NOMO-1 treated with DMSO at 0.1 percent for 48 hours (cell line): ENCODE results near the gene RHEB.

Experiments
- DNase-seq: peaks from one replicate; lab custom pipeline; 2025; ENCODE audit not compliant: unreplicated experiment; lab: John Stamatoyannopoulos, UW

Gene RHEB

DNA sequence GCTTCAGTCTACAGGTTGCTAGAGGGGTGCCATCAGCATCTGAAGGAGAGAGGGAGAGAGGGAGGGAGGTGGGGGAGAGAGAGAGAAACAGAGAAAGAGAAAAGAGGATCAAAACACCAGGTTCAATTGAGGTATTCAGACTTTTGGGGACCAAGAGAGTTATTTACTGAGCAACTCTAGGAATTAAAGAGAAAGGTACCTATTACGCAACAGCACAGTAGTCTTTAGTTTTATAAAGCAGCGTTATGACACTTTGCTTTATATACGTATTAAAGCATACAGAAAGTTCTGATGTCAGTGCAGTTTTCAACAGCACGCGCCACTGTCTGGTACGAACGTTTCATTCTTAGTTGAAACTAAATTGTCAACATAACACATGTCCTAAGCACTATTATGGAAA lies 41.8 kb downstream of the RHEB start:
- DNase-seq = no peak

DNA sequence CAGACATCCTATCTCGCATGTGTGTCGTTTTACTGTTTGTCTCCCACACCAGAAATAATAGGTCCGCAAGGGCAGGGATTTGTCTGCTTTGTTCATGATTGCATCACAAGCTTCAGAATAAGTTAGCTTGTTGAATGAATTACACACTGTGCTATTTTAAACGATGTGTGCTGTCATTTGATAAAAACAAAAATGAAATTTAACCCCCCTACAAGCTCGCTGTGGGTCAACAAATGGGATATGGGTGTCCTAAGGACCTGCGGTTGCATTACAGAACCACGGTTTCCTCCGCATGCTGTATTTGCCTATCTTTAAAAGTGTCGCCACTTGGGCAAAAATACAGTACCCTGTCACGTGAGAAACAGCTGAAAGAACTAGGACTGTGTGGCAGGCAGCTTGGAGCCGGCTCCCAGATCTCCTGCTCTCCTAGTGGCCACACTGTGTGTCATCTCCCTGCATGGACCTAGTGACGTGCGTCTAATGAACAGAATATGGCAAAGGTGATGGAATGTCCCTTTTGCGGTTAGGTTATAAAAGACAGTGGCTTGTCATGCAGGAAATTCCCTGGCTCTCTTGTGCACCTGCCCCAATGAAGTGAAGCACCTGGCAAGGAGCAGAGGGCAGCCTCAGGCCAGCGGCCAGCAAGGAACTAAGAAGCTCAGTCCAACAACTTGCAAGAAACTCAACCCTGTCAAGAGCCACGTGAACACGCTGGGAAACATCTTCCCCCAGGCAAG lies 46.9 kb downstream of the RHEB start:
- no peak for DNase-seq

DNA sequence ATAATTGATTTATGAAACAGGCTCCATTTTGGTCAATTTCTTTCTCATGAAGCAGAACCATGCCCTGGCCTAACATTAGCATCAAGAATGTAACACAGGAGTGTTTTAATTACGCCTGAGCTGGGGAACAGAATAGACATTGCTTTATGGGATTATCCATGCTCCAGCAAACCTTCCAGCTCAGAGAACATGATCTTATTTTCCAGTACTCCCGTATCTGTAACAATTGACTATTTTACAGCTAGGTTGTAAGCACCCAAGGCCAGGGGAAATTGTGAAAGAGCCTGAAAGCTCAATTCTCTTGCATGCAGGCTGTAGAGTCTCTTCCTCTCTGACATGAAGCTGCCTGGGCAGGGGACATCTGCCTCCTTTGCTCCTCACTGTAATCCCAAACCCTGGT lies 49.0 kb downstream of the RHEB start:
- no peak for DNase-seq

DNA sequence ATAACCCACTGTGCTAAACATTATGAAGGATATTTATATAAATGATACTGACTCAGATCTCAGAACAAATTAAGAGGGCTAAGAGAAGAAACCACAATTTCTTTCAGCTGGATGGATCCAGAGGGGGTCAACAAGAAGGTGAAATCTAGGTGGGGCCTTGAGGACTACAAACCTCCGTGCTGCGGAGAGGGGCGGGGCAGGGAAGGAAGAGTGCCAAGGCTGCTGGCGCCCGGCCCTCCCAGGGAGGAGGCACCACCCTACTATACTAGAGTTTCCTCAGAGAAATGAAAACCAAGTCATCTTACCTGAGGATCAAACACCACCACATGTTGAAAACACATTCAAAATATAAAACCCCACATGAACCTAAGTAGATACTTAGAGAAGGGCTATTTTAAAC lies 50.4 kb downstream of the RHEB start:
- no peak for DNase-seq

DNA sequence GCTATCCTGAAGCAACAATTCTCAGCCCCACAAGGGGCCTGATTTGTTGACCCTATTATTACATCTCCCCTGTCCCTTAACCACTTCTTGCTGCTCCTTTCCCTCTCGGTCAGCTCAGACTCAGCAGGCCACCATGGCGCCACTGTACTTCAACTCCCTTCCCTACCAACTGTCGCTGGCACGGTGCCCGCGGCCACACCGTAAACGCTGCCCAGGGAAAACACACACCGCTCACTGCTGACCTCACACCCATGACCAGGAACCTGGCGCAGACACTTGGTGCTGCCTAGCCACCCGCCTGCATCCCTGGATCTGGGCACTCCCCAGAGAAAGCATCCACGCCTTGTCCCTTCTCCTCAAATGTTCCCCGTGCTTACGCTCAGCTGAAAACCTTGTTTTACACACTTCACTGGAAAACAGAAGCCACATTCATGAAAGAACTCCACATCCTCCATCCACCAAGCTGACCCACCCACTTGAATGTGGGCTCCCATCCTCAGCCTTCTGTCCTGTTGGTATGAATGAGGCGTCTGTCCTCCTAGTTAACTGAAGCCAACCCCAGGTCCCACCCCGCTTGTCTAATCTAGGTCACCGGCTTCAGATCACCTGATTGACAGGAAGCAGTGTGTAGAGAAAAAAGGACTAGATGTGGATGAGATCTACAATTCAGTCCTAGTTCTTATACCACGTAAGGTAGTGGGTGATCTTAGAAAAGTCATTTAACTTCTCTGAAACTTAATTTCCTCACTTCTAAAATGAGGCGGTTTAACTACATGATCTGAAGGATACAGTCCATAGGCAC lies 51.3 kb downstream of the RHEB start:
- no peak for DNase-seq

DNA sequence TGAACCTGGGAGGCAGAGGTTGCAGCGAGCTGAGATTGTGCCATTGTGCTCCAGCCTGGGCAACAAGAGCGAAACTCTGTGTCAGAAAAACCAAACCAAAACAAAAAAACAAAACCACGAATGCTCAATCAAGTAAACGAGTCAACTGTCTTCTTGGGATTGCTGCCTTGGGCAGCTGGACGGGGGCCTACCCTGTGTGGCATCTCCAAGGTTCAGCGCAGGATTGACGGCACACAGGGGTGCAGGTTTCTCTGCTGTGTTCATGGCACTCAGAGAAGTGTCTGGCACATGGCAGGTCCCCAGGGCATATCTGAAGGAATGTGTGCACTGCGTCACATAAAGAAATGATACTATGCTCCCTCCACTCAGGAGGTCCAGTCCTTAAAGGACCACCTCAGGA lies 54.5 kb downstream of the RHEB start:
- no peak for DNase-seq

DNA sequence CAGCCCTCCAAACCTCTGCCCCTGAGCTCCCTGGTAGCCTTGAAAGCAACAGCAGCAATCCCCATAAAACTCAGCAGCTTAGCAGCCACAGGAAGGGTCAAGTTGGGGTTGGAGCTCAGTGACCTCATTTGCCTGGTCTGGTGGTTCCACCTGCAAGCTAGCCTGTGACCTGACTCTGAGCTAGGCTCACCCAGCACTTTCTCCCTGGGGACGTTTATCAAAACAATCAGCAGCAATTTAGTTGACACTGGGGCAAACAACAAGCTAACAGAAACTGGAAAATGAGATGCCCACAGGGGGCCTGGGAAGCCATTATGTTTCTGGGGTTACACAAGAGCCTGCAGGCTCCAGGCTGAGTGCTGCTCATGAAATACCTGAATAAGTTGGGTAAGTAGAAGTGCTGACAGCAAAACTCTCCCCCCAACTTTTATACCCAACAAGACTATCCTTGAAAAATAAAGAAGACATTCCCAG lies 57.4 kb downstream of the RHEB start:
- no peak for DNase-seq

DNA sequence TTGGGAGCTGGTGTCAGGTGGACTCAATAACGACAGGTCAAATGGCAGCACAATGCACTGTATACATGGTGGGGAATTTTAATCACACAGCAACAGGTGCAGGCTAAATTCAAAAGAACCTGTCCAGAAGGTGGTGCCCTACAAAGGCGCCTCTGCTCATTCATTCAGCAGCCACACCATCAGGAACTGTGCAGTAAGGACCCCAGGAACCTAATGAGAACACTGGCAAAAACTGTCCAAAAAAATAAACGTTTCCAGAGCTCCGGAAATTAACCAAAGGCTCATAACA lies 57.8 kb downstream of the RHEB start:
- no peak for DNase-seq

DNA sequence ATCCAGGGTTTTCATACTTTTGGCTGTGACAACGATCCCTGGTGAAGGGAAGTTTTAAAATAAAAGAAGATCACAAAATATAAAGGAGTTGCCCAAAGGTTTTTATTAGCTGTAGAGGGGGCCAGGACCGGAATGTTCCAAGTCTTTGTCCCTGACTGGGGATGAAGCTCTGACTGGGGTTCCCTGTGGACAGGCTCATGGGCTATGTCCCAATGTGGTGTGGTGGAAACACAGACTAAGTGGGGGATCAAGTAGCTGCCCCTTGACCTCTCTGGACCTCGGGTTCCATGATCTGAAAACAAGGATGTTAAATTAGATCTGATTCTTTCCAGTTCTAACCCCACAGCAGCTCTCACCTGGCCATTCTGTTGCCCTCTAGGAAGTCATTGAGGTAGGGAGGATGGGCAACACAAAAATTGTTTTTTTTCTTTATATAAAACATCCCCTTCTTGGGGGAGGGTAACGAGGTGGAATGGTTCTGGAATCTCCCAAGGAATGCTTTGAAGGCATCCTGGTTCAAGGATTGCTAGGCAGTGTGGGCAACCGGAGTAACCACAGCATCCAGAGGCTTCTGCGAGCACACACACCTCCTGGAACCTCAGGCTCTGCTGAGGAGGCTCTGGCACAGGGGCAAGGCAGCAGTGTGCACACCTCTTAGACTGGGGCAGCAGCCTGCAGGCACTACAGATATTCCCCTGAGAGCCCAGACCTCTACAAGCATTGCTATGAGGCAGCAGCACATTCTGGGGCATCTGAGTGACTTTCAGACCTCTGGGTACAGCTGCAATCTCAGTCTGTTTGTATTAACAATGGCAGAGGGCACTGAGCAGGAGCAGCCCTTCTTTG lies 58.4 kb downstream of the RHEB start:
- no peak for DNase-seq

- DNase-seq = no peak
Measured at GRCh38 chr7:151460474-151460855, 59.2 kb downstream of the RHEB start.

- no peak for DNase-seq
Measured at GRCh38 chr7:151459726-151460473, 59.8 kb downstream of the RHEB start.

DNA sequence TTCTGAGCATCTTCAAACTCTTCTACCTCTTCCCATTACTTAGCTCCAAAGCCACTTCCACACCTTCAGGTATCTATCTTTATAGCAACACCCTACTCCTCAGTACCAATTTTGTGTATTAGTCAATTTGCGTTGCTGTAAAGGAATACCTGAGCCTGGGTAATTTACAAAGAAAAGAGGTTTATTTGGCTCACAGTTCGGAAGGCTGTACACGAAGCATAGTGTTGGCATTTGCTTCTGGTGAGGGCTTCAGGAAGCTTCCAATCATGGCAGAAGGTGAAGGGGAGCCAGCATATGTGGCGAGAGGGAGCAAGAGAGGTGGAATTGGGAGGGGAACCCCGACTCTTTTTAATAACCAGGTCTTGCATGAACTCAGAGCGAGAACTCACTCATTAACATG lies 62.2 kb downstream of the RHEB start:
- no peak for DNase-seq

- DNase-seq = no peak
Measured at GRCh38 chr7:151456782-151457181, 62.9 kb downstream of the RHEB start.

GRCh38 chr7:151456276-151456675 lies 63.4 kb downstream of the RHEB start:
- DNase-seq = no peak

GRCh38 chr7:151455690-151456089 lies 64.0 kb downstream of the RHEB start:
- DNase-seq = no peak

- no peak for DNase-seq
Measured at GRCh38 chr7:151454932-151455530, 64.7 kb downstream of the RHEB start.

- DNase-seq = no peak
Measured at GRCh38 chr7:151454305-151454704, 65.4 kb downstream of the RHEB start.

GRCh38 chr7:151453326-151453791 lies 66.3 kb downstream of the RHEB start:
- DNase-seq = no peak

DNA sequence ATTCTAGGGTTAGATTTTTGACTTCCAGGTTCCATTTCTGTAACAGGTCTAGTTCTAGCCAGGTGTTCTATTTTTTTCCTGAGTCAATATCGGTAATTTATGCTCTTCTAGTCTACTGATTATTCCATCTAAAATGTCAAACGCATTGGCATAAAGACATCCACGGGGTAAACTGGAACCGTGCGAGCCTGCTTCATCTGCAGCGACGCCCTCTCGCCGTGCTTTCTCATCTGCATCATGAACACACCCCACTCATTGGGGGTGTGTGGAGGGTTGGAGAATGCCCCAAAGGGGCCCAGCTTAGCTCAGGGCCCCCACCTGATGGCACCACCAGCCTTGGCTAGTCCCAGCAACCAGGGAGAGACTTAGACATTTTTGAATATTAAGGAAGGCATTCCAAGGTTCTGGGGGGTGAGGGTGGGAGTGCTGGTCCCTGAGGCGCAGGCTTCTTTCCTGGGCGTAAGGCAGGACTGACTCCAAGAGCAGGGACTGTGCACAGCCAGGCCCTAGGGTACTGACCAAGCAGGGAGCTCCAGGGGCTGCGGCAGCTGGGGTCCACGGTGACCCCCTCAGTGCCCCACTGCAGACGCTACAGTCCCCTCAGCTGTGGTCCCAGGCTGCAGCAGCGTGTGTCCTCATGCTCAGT lies 66.9 kb downstream of the RHEB start:
- DNase-seq = no peak
